K562 (cell line): ENCODE results near the gene IL20. TPM values are rescaled to one million over a fixed set of nuclear protein-coding genes. Genes with fewer than 3 reads are reported as not detected.

ENCODE experiments used
- CTCF ChIP-seq, 3 experiments: IDR thresholded peaks in 2 of 3; conservative IDR thresholded peaks in 1 of 3; 2 replicates each; pipeline ENCODE4 v1.5.1; 2011 to 2012; ENCODE audit warnings: low read length in 3 of 3, mild to moderate bottlenecking in 3 of 3, control low read depth in 2 of 3, improper control_type of control experiment in 1 of 3, inconsistent platforms in 1 of 3, low read depth in 1 of 3, mixed read lengths in 1 of 3, moderate library complexity in 1 of 3; ENCODE audit not compliant: insufficient read depth in 2 of 3
- E2F1 ChIP-seq: sonication (generic); formaldehyde crosslinking; IDR thresholded peaks from 2 replicates; pipeline ENCODE4 v1.8.1; 2023; ENCODE audit warnings: mild to moderate bottlenecking, missing genetic modification reagents, moderate library complexity
- FIP1L1 ChIP-seq: fragments of 200-400 bp; formaldehyde crosslinking; IDR thresholded peaks from 2 replicates; pipeline ENCODE4 v1.6.1; 2018; ENCODE audit warnings: mild to moderate bottlenecking, low read depth, low read length; ENCODE audit not compliant: poor library complexity, severe bottlenecking
- HDAC8 ChIP-seq: fragments of 450-650 bp; IDR thresholded peaks from 2 replicates; pipeline ENCODE4 v1.6.1; 2016; ENCODE audit warnings: mild to moderate bottlenecking, missing genetic modification characterization, moderate library complexity, missing compliant biosample characterization
- HMG20B ChIP-seq: fragments of 250-450 bp; sonication (Bioruptor Pico); IDR thresholded peaks from 2 replicates; pipeline ENCODE4 v1.5.0; 2021; ENCODE audit warnings: mild to moderate bottlenecking
- NKRF ChIP-seq: fragments of 450-650 bp; IDR thresholded peaks from 2 replicates; pipeline ENCODE4 v1.6.1; 2016; ENCODE audit warnings: borderline replicate concordance
- NUFIP1 ChIP-seq: fragments of 450-650 bp; IDR thresholded peaks from 2 replicates; pipeline ENCODE4 v1.6.1; 2018; ENCODE audit not compliant: partially characterized antibody
- PCBP1 ChIP-seq: fragments of 200-400 bp; formaldehyde crosslinking; IDR thresholded peaks from 2 replicates; pipeline ENCODE4 v1.6.1; 2018; ENCODE audit warnings: mild to moderate bottlenecking, low read depth, low read length; ENCODE audit not compliant: poor library complexity, severe bottlenecking
- PHF8 ChIP-seq: fragments of 200-600 bp; sonication (generic); IDR thresholded peaks from 2 replicates; pipeline ENCODE4 v1.6.1; 2012; ENCODE audit warnings: mixed run types, mild to moderate bottlenecking, inconsistent platforms, low read length, moderate library complexity, borderline replicate concordance
- POLR3A ChIP-seq: IDR thresholded peaks from 2 replicates; pipeline ENCODE4 v1.6.1; 2011; ENCODE audit warnings: borderline replicate concordance, mild to moderate bottlenecking, moderate library complexity; ENCODE audit not compliant: insufficient read length, insufficient read depth; ENCODE audit errors: extremely low read depth
- RCOR1 ChIP-seq, 2 experiments: IDR thresholded peaks; 2 replicates each; pipeline ENCODE4 v1.6.1; 2012; ENCODE audit warnings: low read depth in 2 of 2, low read length in 2 of 2, borderline replicate concordance in 1 of 2, improper control_type of control experiment in 1 of 2
- SAP30 ChIP-seq: fragments of 200-600 bp; sonication (generic); IDR thresholded peaks from 2 replicates; pipeline ENCODE4 v1.6.1; 2012; ENCODE audit warnings: borderline replicate concordance, low read depth, mild to moderate bottlenecking, moderate library complexity, low read length, control low read depth, inconsistent platforms; ENCODE audit not compliant: insufficient read depth, poor library complexity, severe bottlenecking
- SMAD3 ChIP-seq: fragments of 450-650 bp; formaldehyde crosslinking; conservative IDR thresholded peaks from 2 replicates; pipeline ENCODE4 v1.4.0; 2020; ENCODE audit warnings: mild to moderate bottlenecking
- SPI1 ChIP-seq: IDR thresholded peaks from 2 replicates; pipeline ENCODE4 v1.6.1; 2011; ENCODE audit warnings: low read depth, low read length, control low read depth, borderline replicate concordance
- SRSF7 ChIP-seq: fragments of 200-400 bp; formaldehyde crosslinking; optimal IDR thresholded peaks from 2 replicates; pipeline ENCODE3; 2017; ENCODE audit warnings: mild to moderate bottlenecking, low read depth, low read length
- TCF15 ChIP-seq: fragments of 250-450 bp; sonication (Bioruptor Pico); IDR thresholded peaks from 2 replicates; pipeline ENCODE4 v1.8.0; 2022; ENCODE audit warnings: moderate library complexity, mild to moderate bottlenecking, inconsistent platforms
- VEZF1 ChIP-seq: fragments of 200-800 bp; sonication (Bioruptor generic); IDR thresholded peaks from 2 replicates; pipeline ENCODE4 v1.6.1; 2017; ENCODE audit warnings: missing genetic modification characterization, missing compliant biosample characterization
- ZFP30 ChIP-seq: fragments of 250-450 bp; sonication (Bioruptor Pico); IDR thresholded peaks from 2 replicates; pipeline ENCODE4 v1.8.0; 2022; ENCODE audit warnings: moderate library complexity, mild to moderate bottlenecking, inconsistent platforms, borderline replicate concordance
- polyA plus RNA-seq, 8 experiments: library from polyadenylated mRNA; depleted of rRNA in 4 of 8; stranded (reverse) in 5 of 8; unstranded in 3 of 8; fragments of >200 nt; fragmentation: Nextera tagmentation in 2 of 8; fragmentation: Illumina TruSeq in 1 of 8; extraction: Ambion mirVana in 2 of 8; extraction: Trizol in 1 of 8; gene quantifications; 2 replicates each; pipeline versions ENCODE4 v1.2.1 to v1.2.3, GENCODE V29; 2011 to 2014; ENCODE audit warnings: inconsistent platforms in 1 of 8, missing spikeins in 1 of 8
- total RNA-seq, 7 experiments: library from RNA; depleted of rRNA in 6 of 7; stranded (reverse); fragments of >200 nt in 6 of 7; fragmentation: Illumina TruSeq in 2 of 7; extraction: Trizol in 2 of 7; gene quantifications; 2 replicates each; pipeline versions ENCODE4 v1.2.1 to v1.2.3, GENCODE V29; 2011 to 2021; ENCODE audit warnings: low replicate concordance in 1 of 7

The IL20 gene
- total and polyA plus RNA-seq, 9 of the 15 experiments (the other 6 are each of a cell fraction or from before 2014, with no cell fraction given), result not detected

- TF ChIP-seq NKRF, result no peak
- TF ChIP-seq SMAD3 (CRISPR knock-in tag), result no peak
- TF ChIP-seq SPI1, result no peak
- no peak for TF ChIP-seq NUFIP1
- TF ChIP-seq FIP1L1, result no peak
- TF ChIP-seq E2F1, result no peak
- peak; percentile 60; the same call in 1 of the 2 replicates for TF ChIP-seq HDAC8 (tag)
- no peak for TF ChIP-seq SAP30
- no peak for TF ChIP-seq POLR3A
- TF ChIP-seq RCOR1 (IDR thresholded peaks at IDR 0.05; ENCODE audit: borderline replicate concordance in 1 of 2, low read depth in 2 of 2, low read length in 2 of 2), result peak in 1 of 2 experiments; percentile 62; a peak in 1 of 4 replicates
- no peak for TF ChIP-seq ZFP30 (CRISPR knock-in tag)
- no peak for TF ChIP-seq PCBP1
- no peak for TF ChIP-seq PHF8
- TF ChIP-seq VEZF1 (CRISPR knock-in tag), result peak; percentile 39
- TF ChIP-seq SRSF7, result no peak
- peak; percentile 82 to 92 (median 87) for TF ChIP-seq CTCF (IDR thresholded peaks at IDR 0.05 in 2 of 3, conservative IDR thresholded peaks at IDR 0.05 in 1 of 3; ENCODE audit: insufficient read depth in 2 of 3, low read depth in 1 of 3, low read length in 3 of 3)
- TF ChIP-seq HMG20B (CRISPR knock-in tag), result no peak
- no peak for TF ChIP-seq TCF15 (CRISPR knock-in tag)
Observed at GRCh38 chr1:206907304-206907991, 42.0 kb downstream of the IL20 start (continued).
